ENCODE measurements around the gene AP5Z1.

GRCh38 chr7:4753598-4754432 is 21.6 kb upstream of the AP5Z1 start:
- TF ChIP-seq CTCF (IDR thresholded peaks at IDR 0.05) (peak; percentile 82 to 83), POLR2A (IDR thresholded peaks at IDR 0.05) (no peak), EP300 (IDR thresholded peaks at IDR 0.05) (no peak)

All from suprapubic skin (tissue), 3 donors.